ENCODE results near the gene PRKN.

GRCh38 chr6:162181741-162182401, 545.7 kb downstream of the PRKN start:
- TF ChIP-seq FOXA1 (IDR thresholded peaks at IDR 0.05) (no peak), ZNF384 (IDR thresholded peaks at IDR 0.05) (no peak), PKNOX1 (IDR thresholded peaks at IDR 0.05) (no peak), CTBP1 (IDR thresholded peaks at IDR 0.05; ENCODE audit: borderline replicate concordance) (no peak), FOXM1 (IDR thresholded peaks at IDR 0.05; ENCODE audit: borderline replicate concordance) (no peak), HDGF (IDR thresholded peaks at IDR 0.05; ENCODE audit: borderline replicate concordance) (no peak), LEF1 (IDR thresholded peaks at IDR 0.05; ENCODE audit: borderline replicate concordance) (no peak), SUZ12 (IDR thresholded peaks at IDR 0.05) (no peak), SP1 (IDR thresholded peaks at IDR 0.05) (no peak), NFRKB (IDR thresholded peaks at IDR 0.05) (no peak)

All from HEK293T (cell line).